ENCODE data around the gene ZNF367. TPM values are rescaled to one million over a fixed set of nuclear protein-coding genes. Genes with fewer than 3 reads are reported as not detected.

ZNF367 gene
- total and polyA plus RNA-seq, 2 experiments from 2014 or later, result 0.98 to 3.6 TPM

- DNase-seq (ENCODE audit: low spot score), result no peak
- H3K9me3 ChIP-seq (ENCODE audit: low read depth), result no peaks in the 10 kb centered on the region
- peaks cover 55% of the 10 kb centered on the region for H3K79me2 ChIP-seq
- peak overlapping the region; percentile 96 for H3K27ac ChIP-seq
- H2AFZ ChIP-seq, result peak overlapping the region; percentile 89
- H3K36me3 ChIP-seq (replicated peaks; ENCODE audit: insufficient read depth, low read depth), result no peaks in the 10 kb centered on the region
- WGBS (ENCODE audit: low lambda C conversion rate, missing lambda C conversion rate), result 20% methylated on average over 7 of the region's 7 CpGs
- H3K27me3 ChIP-seq, result no peaks in the 10 kb centered on the region
- TF ChIP-seq EZH2phosphoT487 (IDR thresholded peaks at IDR 0.05; ENCODE audit: low read depth, severe bottlenecking, unreplicated experiment), result no peak
- no peak for TF ChIP-seq EZH2 (IDR thresholded peaks at IDR 0.05; ENCODE audit: borderline replicate concordance)
- TF ChIP-seq, protein P1, sequence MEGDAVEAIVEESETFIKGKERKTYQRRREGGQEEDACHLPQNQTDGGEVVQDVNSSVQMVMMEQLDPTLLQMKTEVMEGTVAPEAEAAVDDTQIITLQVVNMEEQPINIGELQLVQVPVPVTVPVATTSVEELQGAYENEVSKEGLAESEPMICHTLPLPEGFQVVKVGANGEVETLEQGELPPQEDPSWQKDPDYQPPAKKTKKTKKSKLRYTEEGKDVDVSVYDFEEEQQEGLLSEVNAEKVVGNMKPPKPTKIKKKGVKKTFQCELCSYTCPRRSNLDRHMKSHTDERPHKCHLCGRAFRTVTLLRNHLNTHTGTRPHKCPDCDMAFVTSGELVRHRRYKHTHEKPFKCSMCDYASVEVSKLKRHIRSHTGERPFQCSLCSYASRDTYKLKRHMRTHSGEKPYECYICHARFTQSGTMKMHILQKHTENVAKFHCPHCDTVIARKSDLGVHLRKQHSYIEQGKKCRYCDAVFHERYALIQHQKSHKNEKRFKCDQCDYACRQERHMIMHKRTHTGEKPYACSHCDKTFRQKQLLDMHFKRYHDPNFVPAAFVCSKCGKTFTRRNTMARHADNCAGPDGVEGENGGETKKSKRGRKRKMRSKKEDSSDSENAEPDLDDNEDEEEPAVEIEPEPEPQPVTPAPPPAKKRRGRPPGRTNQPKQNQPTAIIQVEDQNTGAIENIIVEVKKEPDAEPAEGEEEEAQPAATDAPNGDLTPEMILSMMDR (IDR thresholded peaks at IDR 0.05; ENCODE audit: poor library complexity), result no peak
- no peaks in the 10 kb centered on the region for H4K20me1 ChIP-seq (ENCODE audit: insufficient read depth, poor library complexity, severe bottlenecking)
- H3K4me2 ChIP-seq, result peak overlapping the region; percentile 89
- peak overlapping the region; percentile 66 for H3K4me3 ChIP-seq
- no peaks in the 10 kb centered on the region for H3K9me2 ChIP-seq (replicated peaks; ENCODE audit: insufficient read depth)
- peaks cover 16% of the 10 kb centered on the region for H3K4me1 ChIP-seq (ENCODE audit: insufficient read depth)
Measured at GRCh38 chr9:96382839-96383164, 35.4 kb downstream of the ZNF367 start.

- no peaks in the 10 kb centered on the region for H3K9me3 ChIP-seq (ENCODE audit: low read depth)
- H2AFZ ChIP-seq, result no peak overlapping the region
- no peaks in the 10 kb centered on the region for H3K36me3 ChIP-seq (replicated peaks; ENCODE audit: insufficient read depth, low read depth)
- H4K20me1 ChIP-seq (ENCODE audit: insufficient read depth, poor library complexity, severe bottlenecking), result no peaks in the 10 kb centered on the region
- peaks cover 23% of the 10 kb centered on the region for H3K4me1 ChIP-seq (ENCODE audit: insufficient read depth)
- TF ChIP-seq, protein P1 (IDR thresholded peaks at IDR 0.05; ENCODE audit: poor library complexity), result no peak
- TF ChIP-seq EZH2phosphoT487 (IDR thresholded peaks at IDR 0.05; ENCODE audit: low read depth, severe bottlenecking, unreplicated experiment), result no peak
- no peak for TF ChIP-seq EZH2 (IDR thresholded peaks at IDR 0.05; ENCODE audit: borderline replicate concordance)
- no peak for DNase-seq (ENCODE audit: low spot score)
- 89% methylated on average over 2 of the region's 2 CpGs for WGBS (ENCODE audit: low lambda C conversion rate, missing lambda C conversion rate)
- H3K4me2 ChIP-seq, result peak overlapping the region; percentile 89
- peak overlapping the region; percentile 66 for H3K4me3 ChIP-seq
- no peaks in the 10 kb centered on the region for H3K27me3 ChIP-seq
- H3K27ac ChIP-seq, result peak overlapping the region; percentile 96
- no peaks in the 10 kb centered on the region for H3K9me2 ChIP-seq (replicated peaks; ENCODE audit: insufficient read depth)
- H3K79me2 ChIP-seq, result peaks cover 55% of the 10 kb centered on the region
Measured at GRCh38 chr9:96382175-96382574, 36.0 kb downstream of the ZNF367 start.

DNA sequence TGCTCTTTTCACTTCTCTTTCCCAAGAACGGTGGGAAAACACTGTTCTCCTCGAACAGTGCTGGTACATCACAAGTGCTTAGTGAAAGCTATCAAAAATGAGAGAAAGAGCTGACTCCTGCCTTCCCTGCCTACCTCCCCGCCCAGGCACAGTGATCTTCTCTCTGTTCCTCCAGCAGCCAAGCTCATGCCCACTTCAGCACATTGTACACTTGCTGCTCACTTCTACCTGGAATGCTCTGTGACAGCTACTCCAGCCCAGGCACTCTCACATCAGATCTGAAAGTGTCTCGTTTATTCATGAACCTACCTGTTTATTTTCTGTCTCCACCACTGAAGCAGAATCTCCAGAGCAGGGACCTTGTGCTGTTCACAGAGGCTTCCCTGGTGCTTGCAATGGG, 36.5 kb downstream of the ZNF367 start:
- H4K20me1 ChIP-seq (ENCODE audit: insufficient read depth, poor library complexity, severe bottlenecking), result no peaks in the 10 kb centered on the region
- H3K27ac ChIP-seq, result no peak overlapping the region
- H3K27me3 ChIP-seq, result no peaks in the 10 kb centered on the region
- H3K9me3 ChIP-seq (ENCODE audit: low read depth), result no peaks in the 10 kb centered on the region
- H3K79me2 ChIP-seq, result peaks cover 55% of the 10 kb centered on the region
- H2AFZ ChIP-seq, result no peak overlapping the region
- H3K4me1 ChIP-seq (ENCODE audit: insufficient read depth), result peaks cover 25% of the 10 kb centered on the region
- TF ChIP-seq EZH2phosphoT487 (IDR thresholded peaks at IDR 0.05; ENCODE audit: low read depth, severe bottlenecking, unreplicated experiment), result no peak
- TF ChIP-seq EZH2 (IDR thresholded peaks at IDR 0.05; ENCODE audit: borderline replicate concordance), result no peak
- TF ChIP-seq, protein P1 (IDR thresholded peaks at IDR 0.05; ENCODE audit: poor library complexity), result no peak
- peak overlapping the region; percentile 89 for H3K4me2 ChIP-seq
- whole genome bisulfite sequencing (ENCODE audit: low lambda C conversion rate, missing lambda C conversion rate), result 86% methylated on average over 4 of the region's 4 CpGs
- H3K9me2 ChIP-seq (replicated peaks; ENCODE audit: insufficient read depth), result no peaks in the 10 kb centered on the region
- H3K4me3 ChIP-seq, result no peak overlapping the region
- no peaks in the 10 kb centered on the region for H3K36me3 ChIP-seq (replicated peaks; ENCODE audit: insufficient read depth, low read depth)
- no peak for DNase-seq (ENCODE audit: low spot score)

DNA sequence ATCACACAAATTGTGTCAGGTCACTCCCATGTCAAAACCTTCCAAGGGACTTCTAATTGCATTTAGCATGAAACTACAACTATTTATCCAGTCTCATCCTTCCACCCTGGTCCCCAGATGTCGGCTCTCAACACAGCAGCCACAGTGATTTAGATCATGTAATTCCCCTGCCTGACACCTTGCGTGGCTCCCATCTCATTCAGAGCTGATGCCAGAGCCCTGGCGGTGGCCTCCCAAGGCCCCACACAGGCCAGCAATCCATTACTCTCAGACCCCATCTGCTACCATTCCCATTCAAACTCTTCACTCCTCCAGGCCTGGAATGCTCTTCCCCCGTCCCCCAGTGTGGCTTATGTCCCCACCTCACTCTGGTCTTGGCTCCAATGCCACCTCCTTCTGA, 37.0 kb downstream of the ZNF367 start:
- Histone ChIP-seq H3K9me3 (ENCODE audit: low read depth) (no peaks in the 10 kb centered on the region), H3K4me1 (ENCODE audit: insufficient read depth) (peaks cover 28% of the 10 kb centered on the region)

More for the DNA sequence above, 37.0 kb downstream of the ZNF367 start:
- DNase-seq (ENCODE audit: low spot score), result no peak
- Histone ChIP-seq H3K36me3 (replicated peaks; ENCODE audit: insufficient read depth, low read depth) (no peaks in the 10 kb centered on the region), H3K9me2 (replicated peaks; ENCODE audit: insufficient read depth) (no peaks in the 10 kb centered on the region), H3K4me2 (peak overlapping the region; percentile 89), H2AFZ (no peak overlapping the region), H4K20me1 (ENCODE audit: insufficient read depth, poor library complexity, severe bottlenecking) (no peaks in the 10 kb centered on the region), H3K4me3 (no peak overlapping the region), H3K27me3 (no peaks in the 10 kb centered on the region), H3K79me2 (peaks cover 60% of the 10 kb centered on the region), H3K27ac (no peak overlapping the region)
- 93% methylated on average over 4 of the region's 4 CpGs for WGBS (ENCODE audit: low lambda C conversion rate, missing lambda C conversion rate)
- TF ChIP-seq, protein P1 (IDR thresholded peaks at IDR 0.05; ENCODE audit: poor library complexity), result no peak
- TF ChIP-seq EZH2 (IDR thresholded peaks at IDR 0.05; ENCODE audit: borderline replicate concordance), result no peak
- no peak for TF ChIP-seq EZH2phosphoT487 (IDR thresholded peaks at IDR 0.05; ENCODE audit: low read depth, severe bottlenecking, unreplicated experiment)

All from hepatocyte (in vitro differentiated cells).